Stimulated activated CD8-positive, alpha-beta memory T cell treated with anti-CD3 and anti-CD28 coated beads, Interleukin-15, amount 100 ng/mL, for 48 hours (primary cell): ENCODE results near the gene EPDR1.
"Not testable (repeated sequence)": the region's sequence is repeated elsewhere in the genome, so short reads cannot be mapped to it uniquely, and the experiment has no call there.

Experiments
- DNase-seq, 2 donors: peaks; one replicate each; pipeline ENCODE4 v3.0.0-alpha.2; 2020; ENCODE audit warnings: low read depth in 2 of 2

The EPDR1 gene

DNA sequence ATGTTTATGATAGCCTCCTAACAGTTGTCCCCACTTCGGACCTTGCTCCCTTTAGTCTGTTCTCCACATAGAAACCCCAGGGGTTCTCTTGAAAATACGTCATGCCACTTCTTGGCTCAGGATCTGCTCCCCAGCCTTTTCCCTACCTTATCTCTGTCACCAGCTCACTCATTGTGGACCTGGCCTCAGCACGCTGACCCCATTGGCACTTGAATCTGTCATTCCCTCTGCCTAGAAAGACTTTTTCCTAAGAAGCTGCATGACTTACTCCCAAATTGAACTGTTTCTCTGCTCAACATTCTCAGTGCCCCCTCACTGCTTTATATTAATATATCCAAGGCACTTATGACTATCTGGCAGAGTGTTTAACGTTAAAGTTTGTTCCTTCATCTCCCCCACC, 8.4 kb downstream of the EPDR1 start:
- no peak for DNase-seq

DNA sequence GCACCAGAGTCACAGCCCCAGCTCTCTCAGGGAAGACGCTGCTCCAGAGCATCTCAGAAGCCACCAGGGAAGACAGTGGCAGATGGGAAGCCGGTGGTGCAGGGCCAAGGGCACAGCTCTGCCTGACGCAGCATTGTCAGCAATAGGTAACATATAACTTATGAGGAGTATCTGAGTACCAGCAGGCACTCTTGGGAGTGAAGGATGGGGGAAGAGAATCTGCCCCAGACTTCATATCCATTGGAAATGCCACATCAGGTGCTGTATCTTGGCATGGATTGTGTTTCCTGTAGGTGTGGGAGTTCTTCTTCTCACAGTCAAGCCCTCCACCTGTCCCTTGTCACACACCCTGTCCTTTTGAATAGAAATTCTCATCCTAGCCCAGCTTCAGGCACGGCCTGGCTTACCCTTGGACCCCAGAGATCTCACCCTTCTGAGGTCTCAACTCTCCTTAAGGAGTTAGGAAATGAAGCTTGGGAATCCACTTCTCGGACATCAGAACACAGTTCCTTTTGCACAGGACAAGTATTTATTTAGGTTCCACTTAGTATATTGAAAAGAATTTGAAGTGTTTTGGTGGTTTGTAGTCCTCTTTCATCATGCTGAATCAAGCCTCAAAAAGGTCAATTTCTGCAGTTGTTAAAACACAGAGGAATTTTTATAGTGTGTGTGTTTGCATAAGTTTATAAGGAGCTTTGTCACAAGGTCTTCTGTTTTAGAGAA, 9.9 kb downstream of the EPDR1 start:
- DNase-seq, result no peak

DNA sequence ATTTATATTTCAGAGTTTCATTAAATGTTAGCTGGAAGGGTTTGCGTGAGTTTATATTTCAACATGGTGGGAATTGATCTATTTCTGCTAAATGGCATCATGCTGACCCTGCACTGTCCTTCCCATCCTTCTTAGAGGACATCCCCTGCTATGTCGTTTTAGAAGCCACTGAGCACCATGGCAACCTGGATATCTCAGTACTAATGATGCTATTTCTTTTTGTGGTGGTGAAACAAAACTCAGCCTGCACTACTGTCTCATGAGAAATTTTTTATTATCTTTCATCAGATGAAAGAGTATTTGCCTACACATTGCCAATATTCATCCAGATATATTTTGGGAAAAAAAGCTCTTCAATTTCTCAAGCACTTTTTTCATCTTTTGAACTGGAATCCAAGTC, 12.1 kb downstream of the EPDR1 start:
- DNase-seq, result no peak

DNA sequence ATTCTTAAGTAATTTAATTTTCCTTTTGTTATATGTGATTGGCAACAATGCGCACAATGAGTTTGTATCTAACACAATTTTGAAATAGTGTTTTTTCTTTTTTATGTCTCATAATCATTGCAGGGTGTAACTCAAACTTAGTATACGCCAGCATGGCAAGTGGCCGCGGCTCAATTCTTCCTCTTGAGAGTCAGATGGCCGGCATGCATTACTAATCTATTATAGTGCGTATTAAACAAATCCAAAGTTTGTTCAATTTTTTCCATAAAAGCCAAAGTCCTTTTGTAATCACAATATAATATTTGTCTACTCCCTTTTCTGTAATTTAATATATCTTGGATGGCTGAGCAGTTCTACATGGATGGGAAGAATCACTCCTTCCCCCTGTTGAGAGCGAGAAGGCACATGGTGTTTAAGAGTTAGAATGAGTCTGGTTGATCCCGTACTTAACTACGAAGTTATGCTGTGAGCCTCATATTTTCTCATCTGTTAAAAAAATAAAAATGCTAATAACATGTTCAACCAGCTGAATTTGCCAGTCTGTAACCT, 12.7 kb downstream of the EPDR1 start:
- no peak for DNase-seq

DNA sequence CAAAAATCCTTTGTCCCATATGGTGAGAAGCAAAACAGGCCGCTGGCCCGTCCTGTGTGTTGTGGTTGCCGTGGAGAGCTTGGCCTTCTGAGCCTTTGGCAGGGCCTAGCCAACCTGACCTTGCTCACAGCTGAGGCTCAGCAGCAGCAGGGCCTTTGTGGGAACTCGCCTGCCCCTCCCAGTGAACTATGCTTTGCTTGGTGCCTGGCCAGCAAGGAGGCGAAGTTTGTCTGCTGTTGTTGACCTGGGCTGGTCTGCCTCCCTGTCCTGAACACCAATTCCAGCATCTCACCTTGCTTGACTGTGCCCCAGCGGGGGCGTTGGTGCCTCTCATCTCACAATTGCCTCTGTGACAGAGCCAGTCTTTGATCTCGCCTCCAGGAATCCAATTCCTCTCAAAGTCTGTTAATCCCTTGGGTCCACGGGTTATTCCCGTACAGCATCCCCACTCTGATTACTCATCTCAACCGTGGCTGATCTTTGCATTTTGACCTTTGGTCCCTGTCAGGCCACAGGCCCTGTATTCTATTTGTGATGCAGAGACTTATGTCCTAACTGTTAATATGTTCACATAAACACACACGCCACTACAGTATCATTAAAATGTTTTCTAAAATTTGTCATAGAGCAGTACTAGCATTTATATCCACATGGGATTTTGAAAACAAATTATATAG, 22.6 kb downstream of the EPDR1 start:
- no peak for DNase-seq

DNA sequence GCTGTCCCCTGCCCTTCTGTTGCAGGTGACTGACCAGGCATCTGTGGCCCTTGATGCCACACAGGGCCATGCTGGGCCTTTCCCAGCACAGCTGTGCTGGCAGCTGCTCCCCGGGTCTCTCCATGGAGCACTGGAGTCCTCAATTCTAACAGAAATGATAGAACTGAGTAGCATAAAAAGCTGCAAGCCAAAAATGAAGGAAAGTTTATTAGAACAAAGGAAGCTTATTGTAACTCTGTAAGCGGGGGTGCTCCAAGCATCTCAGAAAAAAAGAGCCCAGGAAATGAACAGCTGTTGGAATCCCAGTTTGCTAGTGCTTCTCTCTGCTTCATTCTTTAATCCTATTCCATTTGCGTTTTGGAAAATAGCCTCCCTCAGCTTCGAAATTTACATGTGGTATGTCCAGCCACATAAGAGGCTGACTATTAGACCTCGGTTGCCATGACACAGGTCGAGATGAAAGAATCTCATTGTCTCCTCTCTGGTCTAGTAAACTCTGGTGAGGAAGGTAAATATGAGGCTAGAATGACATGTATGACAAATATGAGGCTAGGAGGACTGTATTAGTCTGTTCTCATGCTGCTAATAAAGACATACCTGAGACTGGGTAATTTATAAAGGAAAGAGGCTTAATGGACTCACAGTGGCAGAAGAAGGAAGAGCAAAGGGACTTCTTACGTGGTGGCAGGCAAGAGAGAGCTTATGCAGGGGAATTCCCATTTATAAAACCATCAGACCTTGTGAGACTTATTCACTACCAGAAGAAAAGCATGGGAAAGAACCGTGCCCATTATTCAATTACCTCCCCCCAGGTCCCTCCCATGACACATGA, 23.7 kb downstream of the EPDR1 start:
- no peak for DNase-seq

DNA sequence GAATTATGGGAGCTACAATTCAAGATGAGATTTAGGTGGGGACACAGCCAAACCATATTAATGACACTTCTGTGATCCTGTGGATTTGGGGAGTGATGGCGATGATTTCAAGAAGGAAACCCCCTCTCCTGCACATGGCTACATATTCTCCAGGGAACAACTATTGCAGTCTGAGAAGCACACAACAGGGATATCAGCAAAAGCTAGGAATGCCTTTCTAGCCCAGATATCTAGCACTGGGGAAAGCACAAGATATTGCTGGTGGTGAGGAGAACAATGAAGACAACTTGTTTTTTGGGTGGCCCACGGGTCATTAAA, 24.3 kb downstream of the EPDR1 start:
- DNase-seq, result no peak

DNA sequence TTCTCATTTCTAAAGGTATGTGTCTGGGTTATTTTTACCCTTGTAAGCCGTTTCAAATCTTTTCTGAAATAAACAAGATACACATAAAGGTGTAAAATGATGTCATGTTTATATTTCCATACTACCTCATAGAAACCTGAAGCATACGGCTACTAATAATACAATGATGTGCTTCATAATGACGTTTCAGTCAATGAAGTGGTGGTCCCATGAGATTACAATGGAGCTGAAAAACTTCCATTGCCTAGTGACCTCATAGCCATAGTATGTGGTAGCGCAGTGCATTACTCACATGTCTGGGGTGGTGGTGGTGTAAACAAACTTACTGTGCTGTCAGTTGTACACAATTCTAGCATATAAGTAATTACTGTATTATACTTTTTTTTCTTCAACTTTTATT, 24.9 kb downstream of the EPDR1 start:
- no peak for DNase-seq

DNA sequence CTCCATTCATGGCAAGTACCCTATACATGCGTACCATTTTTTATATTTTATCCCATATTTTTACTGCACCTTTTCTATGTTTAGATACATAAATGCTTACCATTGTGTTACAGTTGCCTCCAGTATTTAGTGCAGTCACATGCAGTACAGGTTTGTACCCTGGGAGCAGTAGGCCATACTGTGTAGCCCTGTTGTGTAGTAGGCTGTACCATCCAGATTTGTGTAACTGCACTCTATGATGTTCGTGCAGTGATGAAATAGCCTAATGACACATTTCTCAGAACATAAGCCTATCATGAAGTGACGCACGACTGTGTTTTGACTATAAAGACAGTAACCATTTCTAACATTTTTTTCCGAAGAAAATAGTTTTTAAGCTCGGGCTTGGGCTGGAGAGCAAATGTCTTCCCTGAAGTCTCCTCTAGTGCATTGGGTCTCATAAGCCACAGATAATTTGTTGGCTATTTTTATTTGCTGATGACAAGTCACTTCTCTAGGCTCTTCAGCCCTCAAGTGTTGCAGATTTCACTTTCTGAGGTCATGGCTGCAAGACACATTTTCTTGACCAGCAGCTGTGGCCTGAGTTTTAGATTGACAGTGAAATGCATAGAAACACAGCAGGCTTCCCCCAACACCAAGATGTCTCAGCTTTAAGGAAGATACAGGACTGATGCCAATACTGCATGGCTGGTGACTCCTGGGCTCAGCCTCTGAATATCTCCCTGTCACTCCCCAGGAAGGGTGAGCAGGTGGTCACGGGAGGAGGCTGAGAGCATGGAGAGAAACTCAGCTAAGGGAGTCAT, 26.9 kb downstream of the EPDR1 start:
- no peak for DNase-seq

DNA sequence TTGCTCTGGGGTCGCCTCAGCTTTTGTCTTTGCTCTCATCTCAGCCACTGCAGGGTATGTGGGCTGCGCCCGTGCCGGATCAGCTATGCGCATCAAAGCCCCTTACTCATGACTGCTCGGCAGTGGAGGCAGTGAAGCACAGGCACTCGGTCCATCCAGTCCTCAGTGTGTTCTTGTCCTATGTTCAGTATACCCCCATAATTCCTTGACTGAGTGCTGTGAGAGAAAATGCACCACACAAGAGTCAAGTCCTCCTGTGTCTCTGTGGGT, 27.4 kb downstream of the EPDR1 start:
- DNase-seq, result no peak

DNA sequence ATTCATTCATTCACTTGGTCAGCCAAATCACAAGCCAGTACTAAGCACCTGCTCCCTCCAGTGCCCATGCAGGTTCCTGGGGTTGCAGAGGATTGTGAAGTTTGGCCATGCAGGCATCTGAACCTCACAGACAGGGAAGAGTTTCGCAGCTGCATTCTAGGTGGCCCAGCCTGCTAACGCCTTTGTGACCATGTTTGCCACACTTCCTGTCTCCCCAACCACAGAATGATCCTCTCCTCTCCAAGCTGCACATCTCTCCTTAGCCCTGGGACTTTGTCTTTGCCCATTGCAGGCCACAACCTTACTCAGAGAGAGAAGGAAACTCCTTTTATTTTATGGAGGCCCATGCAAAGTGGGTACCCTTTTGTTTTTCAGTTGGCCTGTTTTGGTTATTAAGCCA, 31.8 kb downstream of the EPDR1 start:
- DNase-seq, result no peak

DNA sequence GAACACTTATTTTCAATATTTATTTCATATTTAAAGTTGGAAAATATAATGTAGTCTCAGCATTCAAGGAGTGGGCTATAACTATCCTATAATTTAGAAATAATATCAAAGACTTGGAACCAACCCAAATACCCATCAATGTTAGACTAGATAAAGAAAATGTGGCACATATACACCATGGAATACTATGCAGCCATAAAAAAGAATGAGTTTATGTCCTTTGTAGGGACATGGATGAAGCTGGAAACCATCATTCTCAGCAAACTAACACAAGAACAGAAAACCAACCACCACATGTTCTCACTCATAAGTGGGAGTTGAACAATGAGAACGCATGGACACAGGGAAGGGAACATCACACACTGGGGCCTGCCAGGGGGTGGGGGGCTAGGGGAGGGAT, 33.8 kb downstream of the EPDR1 start:
- DNase-seq, result not testable (repeated sequence)

DNA sequence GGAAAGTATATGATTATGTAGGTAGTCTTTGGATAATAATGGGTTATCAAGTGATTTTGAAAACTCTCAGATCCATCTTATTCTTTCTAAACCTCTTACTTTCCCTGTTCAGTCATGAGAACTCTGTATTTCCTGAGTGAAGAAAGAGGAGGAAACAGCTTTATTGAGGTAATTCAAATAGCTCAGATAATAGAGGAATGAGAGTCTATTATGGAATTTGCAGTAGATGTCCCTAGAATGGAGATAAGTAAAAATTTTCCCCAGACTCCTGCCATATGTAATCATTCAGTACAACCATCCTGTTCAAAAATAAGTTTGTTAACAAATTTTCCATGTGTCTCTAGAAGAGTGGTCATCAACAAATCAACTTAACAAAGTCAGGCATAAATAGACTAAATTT, 36.4 kb downstream of the EPDR1 start:
- DNase-seq, result no peak

DNA sequence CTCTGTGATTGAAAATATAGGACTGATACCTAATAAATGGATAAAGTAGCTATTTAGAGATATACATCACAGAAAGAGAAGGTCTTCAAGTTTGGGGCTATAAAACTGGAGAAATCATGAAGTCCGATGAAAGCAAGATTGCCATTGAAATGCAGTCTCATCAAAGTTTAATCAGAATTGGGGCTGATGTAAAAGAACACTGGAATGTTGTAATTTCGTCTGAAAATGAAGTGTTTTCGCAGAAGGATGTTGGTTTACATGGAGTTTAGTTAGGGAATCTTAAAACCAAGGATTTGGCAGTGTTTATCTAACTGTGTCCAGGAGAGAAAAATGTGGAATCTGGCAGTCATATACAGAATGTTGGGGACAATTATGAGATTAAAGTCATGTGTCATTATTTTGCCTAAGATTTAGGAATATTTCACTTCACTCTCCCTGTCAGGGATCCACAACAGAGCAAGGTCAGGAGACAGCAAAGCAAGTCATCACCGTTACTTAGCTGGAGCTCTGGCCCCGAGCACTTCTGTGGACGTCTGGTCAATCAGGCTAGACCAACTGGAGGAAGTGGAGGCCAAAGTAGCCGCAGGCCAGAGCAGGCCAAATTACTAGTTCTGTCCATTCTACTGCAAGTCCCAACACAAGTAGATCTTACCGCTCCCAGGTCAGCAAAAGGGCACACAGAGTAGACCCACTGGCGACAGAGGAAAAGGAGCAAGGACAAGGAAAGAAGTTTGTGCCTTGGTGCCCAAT, 37.0 kb downstream of the EPDR1 start:
- DNase-seq, result no peak

DNA sequence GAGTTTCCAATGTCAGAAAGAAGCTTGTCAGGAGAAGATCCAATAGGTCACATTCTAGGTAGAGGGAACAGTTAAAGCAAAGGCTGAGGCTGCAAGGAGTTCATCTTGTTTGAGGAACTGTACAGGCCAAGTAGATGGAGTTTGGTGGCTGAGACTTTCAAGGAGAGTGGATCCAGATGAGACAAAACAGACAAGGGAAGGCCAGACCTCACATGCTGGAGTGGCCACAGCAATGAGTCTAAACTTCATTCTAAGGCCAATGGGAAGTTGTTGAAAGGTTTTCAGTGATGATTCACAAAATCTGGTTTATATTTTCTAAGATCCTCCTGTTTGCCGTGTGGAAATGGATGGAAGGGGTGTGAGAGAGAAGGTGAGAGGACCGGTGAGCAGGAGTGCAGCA, 40.0 kb downstream of the EPDR1 start:
- no peak for DNase-seq

DNA sequence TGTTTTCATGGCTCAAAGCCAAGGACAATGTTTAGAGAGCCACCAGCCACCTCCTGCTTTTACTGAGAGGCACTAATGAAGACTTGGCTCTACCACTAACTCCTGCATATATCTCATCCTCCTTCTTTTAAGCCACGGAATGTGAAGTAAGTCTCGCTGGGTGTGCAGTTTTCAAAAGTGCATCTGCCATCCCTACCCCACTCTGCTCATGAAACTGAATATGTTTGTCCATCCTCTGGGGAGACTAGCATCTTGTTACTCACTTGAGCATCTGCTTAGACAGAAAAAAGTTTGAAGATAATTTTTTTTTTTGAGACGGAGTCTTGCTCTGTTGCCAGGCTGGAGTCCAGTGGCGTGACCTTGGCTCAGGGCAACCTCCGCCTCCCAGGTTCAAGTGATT, 40.8 kb downstream of the EPDR1 start:
- no peak for DNase-seq

DNA sequence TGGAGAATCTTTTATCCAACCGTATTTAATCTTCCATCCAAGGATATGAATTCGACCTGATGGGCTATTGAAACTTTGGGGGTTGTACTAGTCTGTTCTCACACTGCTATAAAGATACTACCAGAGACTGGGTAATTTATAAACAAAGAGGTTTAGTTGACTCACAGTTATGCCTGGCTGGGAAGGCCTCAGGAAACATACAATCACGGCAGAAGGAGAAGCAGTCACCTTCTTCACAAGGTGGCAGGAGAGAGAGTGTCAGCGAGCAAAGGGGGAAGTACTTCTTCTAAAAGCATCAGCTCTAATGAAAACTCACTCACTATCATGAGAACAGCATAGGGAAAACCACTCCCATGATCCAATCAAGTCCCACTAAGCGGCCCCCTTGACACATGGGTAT, 43.8 kb downstream of the EPDR1 start:
- no peak for DNase-seq

DNA sequence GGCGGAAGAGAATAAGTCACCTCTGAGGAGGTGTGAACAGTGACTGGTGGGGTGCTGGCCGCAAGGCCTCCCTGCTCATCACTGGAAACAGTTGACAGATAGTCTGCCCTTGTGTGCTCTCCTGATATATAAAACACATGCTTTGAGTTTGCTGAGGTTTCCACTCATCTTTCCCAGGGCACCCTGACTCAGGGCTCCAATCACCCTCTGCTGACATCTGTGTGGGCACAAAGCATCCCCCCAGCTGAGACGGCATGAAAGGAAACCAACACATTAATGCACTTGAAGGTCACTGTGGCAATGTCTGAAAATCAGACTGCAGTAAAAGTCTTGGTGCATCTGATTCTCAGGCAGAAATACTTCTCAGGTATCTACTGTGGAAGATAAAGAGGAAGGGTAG, 49.8 kb downstream of the EPDR1 start:
- no peak for DNase-seq

DNA sequence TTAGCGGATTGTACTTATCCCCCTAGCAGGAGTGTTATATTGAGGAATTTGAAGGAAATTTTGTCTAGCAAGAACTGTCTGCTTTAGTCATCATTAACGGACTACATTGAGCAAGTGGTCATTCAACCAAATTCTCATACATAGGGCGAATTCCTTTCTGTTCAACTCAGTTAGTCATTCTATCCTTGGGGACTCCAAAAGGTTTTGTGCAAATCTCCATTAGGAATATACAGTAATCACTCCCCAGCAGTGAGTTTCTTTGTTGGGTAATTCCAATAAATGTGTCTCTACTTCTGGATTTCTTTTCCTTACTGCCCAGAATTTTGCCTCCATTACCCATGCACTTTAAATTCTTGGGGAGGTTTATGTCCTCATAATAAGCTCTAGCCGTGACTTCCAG, 51.1 kb downstream of the EPDR1 start:
- DNase-seq, result no peak

DNA sequence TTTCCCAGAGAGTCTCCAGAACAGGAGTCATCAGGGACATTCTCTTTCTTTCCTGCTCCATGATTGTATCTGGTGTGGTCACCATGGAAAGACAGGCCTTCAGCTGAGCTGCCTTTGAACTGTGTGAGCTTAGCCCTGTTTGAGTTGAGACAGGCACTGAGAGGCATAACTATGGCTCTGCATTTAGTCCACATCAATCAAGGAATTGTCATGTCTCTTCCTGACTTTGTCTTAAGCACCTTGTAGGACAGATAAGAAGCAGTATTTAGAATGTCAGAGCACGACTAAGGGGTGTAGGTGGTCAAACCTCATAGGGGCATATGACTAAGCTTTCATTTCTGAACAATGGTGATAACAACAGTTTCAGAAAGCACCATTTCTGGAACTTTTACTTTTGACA, 53.5 kb downstream of the EPDR1 start:
- no peak for DNase-seq

DNA sequence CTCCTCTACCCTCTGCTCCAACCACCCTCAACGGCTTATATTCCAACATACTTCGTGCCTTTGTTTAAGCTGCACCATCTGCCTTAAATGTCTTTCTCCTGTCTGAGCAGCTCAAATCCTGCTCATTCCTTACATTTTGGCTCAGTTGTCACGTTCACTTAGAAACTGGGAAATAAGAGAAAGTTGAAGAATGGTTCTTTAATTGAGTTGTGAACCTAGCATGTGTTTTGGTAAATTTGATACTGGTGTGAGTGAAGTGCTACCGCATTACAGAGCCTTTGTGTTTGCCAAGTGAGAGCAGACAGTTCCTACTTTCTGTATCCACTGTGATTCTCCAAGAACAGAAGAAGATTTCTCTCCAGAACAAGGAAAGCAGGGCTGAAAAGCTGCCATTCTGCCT, 54.3 kb downstream of the EPDR1 start:
- no peak for DNase-seq

DNA sequence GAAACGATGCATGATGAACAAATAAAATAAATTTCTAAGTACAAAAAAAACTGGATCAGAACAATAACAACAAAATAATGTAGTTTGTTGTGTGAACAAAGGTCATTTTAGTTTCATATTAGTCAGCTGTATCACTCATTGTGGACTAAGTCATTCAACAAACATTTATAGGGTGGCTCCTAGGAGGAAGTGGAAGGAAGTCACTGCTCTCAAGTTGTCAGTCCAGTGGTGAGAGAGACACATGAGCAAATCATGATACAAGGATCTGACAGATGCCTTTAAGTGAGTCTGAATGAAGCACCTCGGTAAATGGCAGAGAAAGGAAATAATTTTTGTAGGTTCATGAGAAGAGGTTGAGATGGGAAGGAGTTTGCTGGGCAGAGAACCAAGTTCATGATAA, 56.8 kb downstream of the EPDR1 start:
- DNase-seq, result no peak
